Mesendoderm (in vitro differentiated cells): ENCODE measurements around the gene CAT.

Source experiments
- DNase-seq: peaks from one replicate; pipeline ENCODE4 v3.0.0; 2013
- H2AK5ac ChIP-seq: 2 replicates; pipeline ENCODE4 v1.6.1; 2013; ENCODE audit warnings: low read length, inconsistent platforms
- H2BK120ac ChIP-seq: 2 replicates; pipeline ENCODE4 v1.6.1; 2013; ENCODE audit warnings: low read depth, mild to moderate bottlenecking, low read length, moderate library complexity, mixed read lengths
- H2BK15ac ChIP-seq: replicated peaks from 2 replicates; pipeline ENCODE4 v1.6.1; 2013; ENCODE audit warnings: low read depth, mild to moderate bottlenecking, moderate library complexity
- H2BK5ac ChIP-seq: 2 replicates; pipeline ENCODE4 v1.6.1; 2013; ENCODE audit warnings: low read length, inconsistent platforms
- H3K18ac ChIP-seq: 2 replicates; pipeline ENCODE4 v1.6.1; 2013; ENCODE audit warnings: mild to moderate bottlenecking, low read length, mixed read lengths
- H3K23ac ChIP-seq: one replicate; pipeline ENCODE4 v1.6.1; 2013; ENCODE audit warnings: low read length
- H3K27ac ChIP-seq: 2 replicates; pipeline ENCODE4 v1.5.1; 2013; ENCODE audit warnings: low read depth, mild to moderate bottlenecking, inconsistent platforms, low read length, moderate library complexity
- H3K27me3 ChIP-seq: 2 replicates; pipeline ENCODE4 v1.6.1; 2013; ENCODE audit warnings: low read length, control low read depth, mild to moderate bottlenecking, inconsistent platforms; ENCODE audit not compliant: insufficient read depth, poor library complexity
- H3K36me3 ChIP-seq: 2 replicates; pipeline ENCODE4 v1.6.1; 2013; ENCODE audit warnings: low read length, inconsistent platforms; ENCODE audit not compliant: control insufficient read depth, insufficient read depth
- H3K4ac ChIP-seq: one replicate; pipeline ENCODE4 v1.6.1; 2013; ENCODE audit warnings: low read depth, mild to moderate bottlenecking, low read length, moderate library complexity
- H3K4me1 ChIP-seq: 2 replicates; pipeline ENCODE4 v1.6.1; 2013; ENCODE audit warnings: low read depth, low read length, inconsistent platforms; ENCODE audit not compliant: control insufficient read depth
- H3K4me2 ChIP-seq: 2 replicates; pipeline ENCODE4 v1.6.1; 2013; ENCODE audit warnings: low read length
- H3K4me3 ChIP-seq: 2 replicates; pipeline ENCODE4 v1.5.1; 2013; ENCODE audit warnings: mild to moderate bottlenecking, low read length
- H3K56ac ChIP-seq: one replicate; pipeline ENCODE4 v1.6.1; 2013; ENCODE audit warnings: low read length
- H3K79me1 ChIP-seq: 2 replicates; pipeline ENCODE4 v1.6.1; 2013; ENCODE audit warnings: low read length, inconsistent platforms
- H3K79me2 ChIP-seq: 2 replicates; pipeline ENCODE4 v1.6.1; 2013; ENCODE audit warnings: mild to moderate bottlenecking, low read length; ENCODE audit not compliant: control insufficient read depth, insufficient read depth
- H3K9ac ChIP-seq: 2 replicates; pipeline ENCODE4 v1.6.1; 2013; ENCODE audit warnings: low read length, inconsistent platforms
- H4K5ac ChIP-seq: one replicate; pipeline ENCODE4 v1.6.1; 2013; ENCODE audit warnings: low read length
- H4K8ac ChIP-seq: one replicate; pipeline ENCODE4 v1.6.1; 2013; ENCODE audit warnings: low read depth, mild to moderate bottlenecking, control low read depth, low read length, moderate library complexity
- WGBS: extraction: QIAGEN DNeasy Blood & Tissue Kit; methylation state at CpG from one replicate; pipeline ENCODE4 v1.1.7; 2013; ENCODE audit warnings: low lambda C conversion rate, missing lambda C conversion rate; ENCODE audit not compliant: insufficient coverage; ENCODE audit errors: extremely low coverage; 5-methylcytosine and 5-hydroxymethylcytosine counted together

CAT gene

DNA sequence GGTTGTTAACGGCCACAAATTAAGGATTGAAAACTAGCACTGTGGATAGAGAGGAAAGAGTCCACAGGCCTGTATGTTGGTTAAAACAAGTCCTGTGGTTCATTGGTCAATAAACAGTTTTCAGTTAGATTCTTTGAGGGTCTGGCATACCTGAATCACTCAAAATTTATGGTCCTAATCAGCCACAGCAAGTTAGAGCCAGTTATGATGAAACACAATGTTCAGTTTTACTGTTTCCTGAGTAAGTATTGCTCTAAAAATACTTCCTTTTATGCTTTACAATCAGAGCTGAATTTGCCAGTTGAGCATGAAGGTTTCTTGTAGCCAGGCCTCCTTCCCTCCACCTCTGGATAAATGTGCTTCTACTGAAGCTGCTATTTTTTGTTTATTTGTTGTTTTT, 12.9 kb upstream of the CAT start:
- H2BK15ac ChIP-seq, result no peak overlapping the region
- no peak overlapping the region for H3K4ac ChIP-seq
- H2BK5ac ChIP-seq, result no peak overlapping the region
- H3K4me2 ChIP-seq, result no peak overlapping the region
- H3K36me3 ChIP-seq, result no peaks in the 10 kb centered on the region
- no peak overlapping the region for H4K5ac ChIP-seq
- no peaks in the 10 kb centered on the region for H3K27me3 ChIP-seq
- H3K27ac ChIP-seq, result no peak overlapping the region
- H2BK120ac ChIP-seq, result no peak overlapping the region
- H3K23ac ChIP-seq, result no peak overlapping the region
- no peak overlapping the region for H3K56ac ChIP-seq
- no peaks in the 10 kb centered on the region for H3K4me1 ChIP-seq
- no peak overlapping the region for H3K18ac ChIP-seq
- no peaks in the 10 kb centered on the region for H3K79me2 ChIP-seq
- H3K79me1 ChIP-seq, result no peaks in the 10 kb centered on the region
- H3K4me3 ChIP-seq, result no peak overlapping the region
- no peak for DNase-seq
- H2AK5ac ChIP-seq, result no peak overlapping the region
- WGBS, result no CpG with 5 or more reads among the region's 1 CpG
- no peak overlapping the region for H3K9ac ChIP-seq
- H4K8ac ChIP-seq, result no peak overlapping the region

GRCh38 chr11:34426766-34427185, 12.0 kb upstream of the CAT start:
- Histone ChIP-seq H3K4ac (no peak overlapping the region), H3K4me2 (no peak overlapping the region), H4K5ac (no peak overlapping the region), H2BK15ac (no peak overlapping the region), H3K27me3 (no peaks in the 10 kb centered on the region), H3K36me3 (no peaks in the 10 kb centered on the region), H3K4me1 (no peaks in the 10 kb centered on the region), H3K79me1 (no peaks in the 10 kb centered on the region), H3K23ac (no peak overlapping the region), H3K56ac (no peak overlapping the region), H2AK5ac (no peak overlapping the region), H2BK5ac (no peak overlapping the region), H2BK120ac (no peak overlapping the region), H3K79me2 (no peaks in the 10 kb centered on the region), H3K27ac (no peak overlapping the region), H3K4me3 (no peak overlapping the region), H3K9ac (no peak overlapping the region), H3K18ac (no peak overlapping the region), H4K8ac (no peak overlapping the region)
- DNase-seq, result no peak
- WGBS, result no CpG with 5 or more reads among the region's 3 CpGs

DNA sequence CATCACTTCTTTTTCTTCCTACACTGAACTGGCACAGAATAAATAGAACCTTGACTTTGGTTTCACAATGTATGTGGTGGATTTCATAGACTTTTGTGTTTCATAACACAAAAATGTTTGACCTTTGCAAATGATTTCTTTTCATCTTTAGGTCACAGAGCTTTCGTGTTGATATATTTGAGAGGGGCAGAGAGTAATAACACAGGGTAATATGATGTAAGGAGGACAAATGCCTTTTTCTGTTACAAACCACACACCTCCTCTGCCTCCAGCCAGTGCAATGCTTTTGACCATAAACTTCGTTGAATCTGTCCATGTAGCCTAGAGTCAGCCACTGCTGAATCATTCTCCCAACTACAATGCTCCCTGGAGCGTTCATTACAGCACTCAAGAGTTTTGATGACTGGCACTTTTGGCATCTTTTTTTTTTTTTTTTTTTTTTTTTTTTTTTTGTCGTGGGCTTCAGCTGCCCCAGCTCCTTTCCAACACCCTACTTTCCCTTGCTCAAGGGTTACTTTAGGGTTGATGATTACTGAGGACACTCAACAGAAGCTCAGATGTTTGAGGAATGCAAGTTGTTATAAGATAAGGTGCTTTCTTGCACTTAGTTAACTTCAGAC, 11.4 kb upstream of the CAT start:
- Histone ChIP-seq H3K79me2 (no peaks in the 10 kb centered on the region), H3K23ac (no peak overlapping the region), H3K56ac (no peak overlapping the region), H3K18ac (no peak overlapping the region), H3K4me2 (no peak overlapping the region), H3K36me3 (no peaks in the 10 kb centered on the region), H2BK5ac (no peak overlapping the region), H2BK15ac (no peak overlapping the region), H3K79me1 (no peaks in the 10 kb centered on the region), H3K27me3 (no peaks in the 10 kb centered on the region), H3K4me1 (no peaks in the 10 kb centered on the region), H3K4ac (no peak overlapping the region), H4K8ac (no peak overlapping the region), H4K5ac (no peak overlapping the region), H2BK120ac (no peak overlapping the region), H3K9ac (no peak overlapping the region), H3K27ac (no peak overlapping the region), H3K4me3 (no peak overlapping the region), H2AK5ac (no peak overlapping the region)
- WGBS, result no CpG with 5 or more reads among the region's 4 CpGs
- peak; percentile 11 for DNase-seq

GRCh38 chr11:34431979-34432378, 6.8 kb upstream of the CAT start:
- Histone ChIP-seq H3K79me2 (no peaks in the 10 kb centered on the region), H3K27ac (no peak overlapping the region), H2BK120ac (no peak overlapping the region), H3K23ac (no peak overlapping the region), H3K56ac (no peak overlapping the region), H4K5ac (no peak overlapping the region), H3K4me2 (no peak overlapping the region), H3K4me3 (no peak overlapping the region), H3K4me1 (no peaks in the 10 kb centered on the region), H3K18ac (no peak overlapping the region), H3K79me1 (no peaks in the 10 kb centered on the region), H3K4ac (no peak overlapping the region), H4K8ac (no peak overlapping the region), H2AK5ac (no peak overlapping the region), H3K9ac (no peak overlapping the region), H3K27me3 (no peaks in the 10 kb centered on the region), H3K36me3 (no peaks in the 10 kb centered on the region), H2BK5ac (no peak overlapping the region), H2BK15ac (no peak overlapping the region)
- WGBS, result no CpG with 5 or more reads among the region's 4 CpGs
- no peak for DNase-seq

DNA sequence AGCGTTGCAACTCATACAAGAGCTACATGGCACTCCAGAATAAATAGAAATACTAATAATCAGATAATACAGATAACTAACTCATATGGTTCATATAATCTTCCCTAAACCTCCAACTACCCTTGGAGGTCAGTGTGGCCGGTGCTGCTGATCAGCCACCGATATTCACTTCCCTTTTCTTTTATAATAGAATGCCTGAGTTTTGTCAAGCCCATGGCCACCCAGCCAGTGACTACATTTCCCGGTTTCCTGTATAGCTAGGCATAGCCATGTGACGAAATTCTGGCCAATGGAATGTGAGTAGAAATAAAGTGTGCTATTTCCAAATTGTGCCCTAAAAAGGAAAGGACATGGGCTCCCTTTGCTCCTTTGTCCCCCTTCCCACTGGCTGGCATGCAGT, 5.9 kb upstream of the CAT start:
- H3K9ac ChIP-seq, result no peak overlapping the region
- no peak overlapping the region for H3K56ac ChIP-seq
- H2BK15ac ChIP-seq, result no peak overlapping the region
- H2BK120ac ChIP-seq, result no peak overlapping the region
- no CpG with 5 or more reads among the region's 5 CpGs for WGBS
- H3K36me3 ChIP-seq, result no peaks in the 10 kb centered on the region
- H4K5ac ChIP-seq, result no peak overlapping the region
- H3K4me1 ChIP-seq, result no peaks in the 10 kb centered on the region
- no peak overlapping the region for H3K23ac ChIP-seq
- H3K4me2 ChIP-seq, result no peak overlapping the region
- no peak overlapping the region for H3K18ac ChIP-seq
- H3K79me1 ChIP-seq, result no peaks in the 10 kb centered on the region
- no peak overlapping the region for H2BK5ac ChIP-seq
- no peak overlapping the region for H4K8ac ChIP-seq
- H3K4ac ChIP-seq, result no peak overlapping the region
- H2AK5ac ChIP-seq, result no peak overlapping the region
- H3K27ac ChIP-seq, result no peak overlapping the region
- no peak overlapping the region for H3K4me3 ChIP-seq
- no peaks in the 10 kb centered on the region for H3K27me3 ChIP-seq
- no peak for DNase-seq
- H3K79me2 ChIP-seq, result no peaks in the 10 kb centered on the region

GRCh38 chr11:34433899-34434298, 4.8 kb upstream of the CAT start:
- WGBS, result no CpG with 5 or more reads among the region's 3 CpGs
- H3K4me1 ChIP-seq, result no peaks in the 10 kb centered on the region
- no peak overlapping the region for H2BK120ac ChIP-seq
- H3K56ac ChIP-seq, result no peak overlapping the region
- H3K27me3 ChIP-seq, result no peaks in the 10 kb centered on the region
- no peak overlapping the region for H2AK5ac ChIP-seq
- H3K4ac ChIP-seq, result no peak overlapping the region
- H3K23ac ChIP-seq, result no peak overlapping the region
- no peak for DNase-seq
- H3K36me3 ChIP-seq, result no peaks in the 10 kb centered on the region
- H3K79me1 ChIP-seq, result no peaks in the 10 kb centered on the region
- H4K5ac ChIP-seq, result no peak overlapping the region
- H3K79me2 ChIP-seq, result no peaks in the 10 kb centered on the region
- no peak overlapping the region for H3K4me2 ChIP-seq
- H3K9ac ChIP-seq, result no peak overlapping the region
- no peak overlapping the region for H3K27ac ChIP-seq
- no peak overlapping the region for H2BK15ac ChIP-seq
- no peak overlapping the region for H3K18ac ChIP-seq
- no peak overlapping the region for H4K8ac ChIP-seq
- H2BK5ac ChIP-seq, result no peak overlapping the region
- no peak overlapping the region for H3K4me3 ChIP-seq
